ENCODE results near the gene TBC1D26. TPM values are rescaled to one million over a fixed set of nuclear protein-coding genes. Genes with fewer than 3 reads are reported as not detected.
"Not testable (repeated sequence)": the region's sequence is repeated elsewhere in the genome, so short reads cannot be mapped to it uniquely, and the experiment has no call there.

The TBC1D26 gene
- total and polyA plus RNA-seq, 8 donors: 0.15 to 1.1 (median 0.77) TPM; not detected in 2

DNA sequence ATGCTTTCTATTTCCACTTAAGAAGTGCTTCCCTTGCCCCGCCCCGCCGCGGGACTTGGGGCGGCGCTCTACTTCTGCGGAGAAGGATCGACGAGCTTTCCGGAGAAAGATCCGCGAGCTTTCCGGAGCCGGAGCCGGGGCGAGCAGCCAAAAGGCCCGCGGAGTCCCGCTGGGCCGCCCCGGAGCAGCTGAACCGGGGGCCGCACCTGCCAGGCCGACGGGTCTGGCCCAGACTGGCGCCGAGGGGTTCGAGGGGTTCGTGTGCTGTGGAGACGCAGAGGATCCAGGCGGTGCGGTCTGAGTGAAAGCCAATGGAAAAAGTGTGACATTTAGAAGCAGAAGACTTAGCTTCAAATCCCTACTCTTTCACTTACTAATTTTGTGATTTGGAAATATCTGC, 50.8 kb downstream of the TBC1D26 start:
- peaks cover 0 to 9% of the 10 kb centered on the region in 2 donors for H3K27me3 ChIP-seq
- H3K27ac ChIP-seq: peak overlapping the region; percentile 9 to 60
- ATAC-seq (peak; percentile 72), DNase-seq (peak; percentile 35 to 86 (median 57))
- peaks cover 5 to 12% of the 10 kb centered on the region in 2 donors for H3K4me1 ChIP-seq
- H3K9me3 ChIP-seq: peaks cover 0 to 1% of the 10 kb centered on the region in 2 donors
- no peaks in the 10 kb centered on the region for H3K36me3 ChIP-seq
- intact Hi-C loops (cut with DNase I): no loop called here
- TF ChIP-seq, protein P1, sequence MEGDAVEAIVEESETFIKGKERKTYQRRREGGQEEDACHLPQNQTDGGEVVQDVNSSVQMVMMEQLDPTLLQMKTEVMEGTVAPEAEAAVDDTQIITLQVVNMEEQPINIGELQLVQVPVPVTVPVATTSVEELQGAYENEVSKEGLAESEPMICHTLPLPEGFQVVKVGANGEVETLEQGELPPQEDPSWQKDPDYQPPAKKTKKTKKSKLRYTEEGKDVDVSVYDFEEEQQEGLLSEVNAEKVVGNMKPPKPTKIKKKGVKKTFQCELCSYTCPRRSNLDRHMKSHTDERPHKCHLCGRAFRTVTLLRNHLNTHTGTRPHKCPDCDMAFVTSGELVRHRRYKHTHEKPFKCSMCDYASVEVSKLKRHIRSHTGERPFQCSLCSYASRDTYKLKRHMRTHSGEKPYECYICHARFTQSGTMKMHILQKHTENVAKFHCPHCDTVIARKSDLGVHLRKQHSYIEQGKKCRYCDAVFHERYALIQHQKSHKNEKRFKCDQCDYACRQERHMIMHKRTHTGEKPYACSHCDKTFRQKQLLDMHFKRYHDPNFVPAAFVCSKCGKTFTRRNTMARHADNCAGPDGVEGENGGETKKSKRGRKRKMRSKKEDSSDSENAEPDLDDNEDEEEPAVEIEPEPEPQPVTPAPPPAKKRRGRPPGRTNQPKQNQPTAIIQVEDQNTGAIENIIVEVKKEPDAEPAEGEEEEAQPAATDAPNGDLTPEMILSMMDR (IDR thresholded peaks at IDR 0.05): no peak
- H3K4me3 ChIP-seq: peak overlapping the region; percentile 27 to 34

DNA sequence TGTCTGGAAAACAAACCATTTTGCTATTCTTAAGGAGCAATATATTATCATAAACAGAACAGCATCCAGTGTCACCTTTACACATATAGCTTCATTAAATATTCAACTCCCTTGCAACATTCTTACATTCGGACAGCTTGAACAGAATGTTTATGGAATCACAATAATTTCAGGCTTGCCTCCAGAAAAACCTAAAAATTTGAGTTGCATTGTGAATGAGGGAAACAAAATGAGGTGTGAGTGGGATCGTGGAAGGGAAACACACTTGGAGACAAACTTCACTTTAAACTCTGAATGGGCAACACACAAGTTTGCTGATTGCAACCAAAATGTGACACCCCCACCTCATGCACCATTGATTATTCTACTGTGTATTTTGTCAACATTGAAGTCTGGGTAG, 51.4 kb downstream of the TBC1D26 start:
- Histone ChIP-seq H3K4me1 (peaks cover 5 to 12% of the 10 kb centered on the region in 2 donors), H3K27ac (no peak overlapping the region), H3K27me3 (peaks cover 0 to 9% of the 10 kb centered on the region in 2 donors), H3K9me3 (no peaks in the 10 kb centered on the region), H3K4me3 (no peak overlapping the region), H3K36me3 (no peaks in the 10 kb centered on the region)
- intact Hi-C loops (cut with DNase I): no loop called here
- TF ChIP-seq, protein P1 (IDR thresholded peaks at IDR 0.05): no peak
- ATAC-seq: no peak
- peak in 2 of 4 donors; percentile 4 to 8 for DNase-seq

DNA sequence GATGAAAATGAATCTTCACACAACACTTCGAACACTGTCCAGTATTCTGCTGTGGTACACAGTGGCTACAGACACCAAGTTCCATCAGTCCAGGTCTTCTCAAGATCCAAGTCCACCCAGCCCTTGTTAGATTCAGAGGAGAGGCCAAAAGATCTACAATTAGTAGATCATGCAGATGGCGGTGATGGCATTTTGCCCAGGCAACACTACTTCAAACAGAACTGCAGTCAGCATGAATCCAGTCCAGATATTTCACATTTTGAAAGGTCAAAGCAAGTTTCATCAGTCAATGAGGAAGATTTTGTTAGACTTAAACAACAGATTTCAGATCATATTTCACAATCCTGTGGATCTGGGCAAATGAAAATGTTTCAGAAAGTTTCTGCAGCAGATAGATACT, 52.3 kb downstream of the TBC1D26 start:
- ATAC-seq; intact Hi-C loops (cut with DNase I); H3K4me3 ChIP-seq; H3K9me3 ChIP-seq; H3K27me3 ChIP-seq; H3K36me3 ChIP-seq; H3K27ac ChIP-seq: not testable (repeated sequence)
- peaks cover 5 to 12% of the 10 kb centered on the region in 2 donors for H3K4me1 ChIP-seq
- peak in 3 of 4 donors; percentile 26 to 60 (median 45) for DNase-seq

DNA sequence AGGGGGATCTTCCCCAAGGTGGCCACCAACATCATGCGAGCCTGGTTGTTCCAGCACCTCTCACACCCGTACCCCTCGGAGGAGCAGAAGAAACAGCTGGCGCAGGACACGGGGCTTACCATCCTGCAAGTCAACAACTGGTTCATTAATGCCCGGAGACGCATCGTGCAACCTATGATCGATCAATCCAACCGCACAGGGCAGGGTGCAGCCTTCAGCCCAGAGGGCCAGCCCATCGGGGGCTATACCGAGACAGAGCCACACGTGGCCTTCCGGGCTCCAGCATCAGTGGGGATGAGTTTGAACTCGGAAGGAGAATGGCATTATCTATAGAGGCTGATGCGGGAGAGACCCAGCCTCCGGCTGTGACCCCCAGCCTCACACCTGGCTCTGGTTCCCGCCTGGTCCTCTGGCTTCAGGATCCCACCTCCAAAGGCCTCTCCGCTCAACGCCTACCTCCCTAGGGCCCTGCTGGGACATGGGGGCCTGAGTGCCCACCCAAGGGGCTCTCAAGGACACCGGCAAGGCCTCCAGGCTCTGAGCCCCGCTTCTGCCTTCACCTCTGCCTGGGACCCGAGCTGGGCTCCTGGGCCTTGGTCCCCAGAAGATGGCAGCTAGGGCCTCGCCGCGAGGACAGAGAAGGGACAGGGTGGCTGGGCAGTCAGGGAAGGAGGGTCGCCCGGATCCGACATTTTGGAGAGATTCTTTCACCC, 55.4 kb downstream of the TBC1D26 start:
- ATAC-seq; H3K4me3 ChIP-seq; H3K36me3 ChIP-seq; H3K9me3 ChIP-seq; H3K27me3 ChIP-seq; intact Hi-C loops (cut with DNase I); DNase-seq; H3K27ac ChIP-seq: not testable (repeated sequence)
- H3K4me1 ChIP-seq: peaks cover 5 to 11% of the 10 kb centered on the region in 2 donors

GRCh38 chr17:15788365-15788764, 56.3 kb downstream of the TBC1D26 start:
- DNase-seq; H3K27ac ChIP-seq; intact Hi-C loops (cut with DNase I); H3K4me1 ChIP-seq; H3K9me3 ChIP-seq; H3K36me3 ChIP-seq; ATAC-seq; H3K27me3 ChIP-seq; H3K4me3 ChIP-seq: not testable (repeated sequence)

Other genes starting within 250 kb of the TBC1D26 start
- gene TVP23C, start 168.8 kb upstream of the TBC1D26 start, total RNA-seq: 10 to 100 TPM in 1 of 2 donors, 1 to 10 TPM in 1; 8.3 to 12.1 TPM
- 10 to 100 TPM; 20.7 to 37.5 (median 27.5) TPM for gene TVP23C, start 168.8 kb upstream of the TBC1D26 start, polyA plus RNA-seq (ENCODE audit: insufficient read length in 6 of 6)
- gene FBXW10B, start 112.6 kb upstream of the TBC1D26 start, total RNA-seq: 1 to 10 TPM; 1.4 to 1.5 TPM
- 1 to 10 TPM; 1.1 to 2.1 (median 1.4) TPM for gene FBXW10B, start 112.6 kb upstream of the TBC1D26 start, polyA plus RNA-seq (ENCODE audit: insufficient read length in 6 of 6)
- 10 to 100 TPM; 33.5 to 36.6 TPM for gene TRIM16, start 48.0 kb upstream of the TBC1D26 start, total RNA-seq
- 10 to 100 TPM; 31.0 to 36.6 (median 34.7) TPM for gene TRIM16, start 48.0 kb upstream of the TBC1D26 start, polyA plus RNA-seq (ENCODE audit: insufficient read length in 6 of 6)
- gene ZNF286A, start 32.5 kb upstream of the TBC1D26 start, total RNA-seq: 10 to 100 TPM; 16.3 to 17.3 TPM
- gene ZNF286A, start 32.5 kb upstream of the TBC1D26 start, polyA plus RNA-seq (ENCODE audit: insufficient read length in 6 of 6): 10 to 100 TPM; 42.4 to 56.3 (median 49.1) TPM
- 10 to 100 TPM in 1 of 2 donors, 1 to 10 TPM in 1; 5.2 to 12.2 TPM for gene ADORA2B, start 212.8 kb downstream of the TBC1D26 start, total RNA-seq
- gene ADORA2B, start 212.8 kb downstream of the TBC1D26 start, polyA plus RNA-seq (ENCODE audit: insufficient read length in 6 of 6): 1 to 10 TPM; 2.3 to 9.9 (median 6.3) TPM